PC-3 (cell line): ENCODE data around the gene DUSP22. TPM values are rescaled to one million over a fixed set of nuclear protein-coding genes. Genes with fewer than 3 reads are reported as not detected.

Experiments
- ATAC-seq: fragments of 200-7000 bp; cut with Tn5 transposase; 2 replicates; pipeline ENCODE4 v1.9.1; 2020; ENCODE audit warnings: mild to moderate bottlenecking, moderate library complexity
- BruUV-seq: library from RNA; stranded (reverse); fragments of 400-500 nt; replicated peaks from 2 replicates; lab custom pipeline; 2021; lab: Mats Ljungman, UMichigan
- CTCF ChIA-PET: fragments of 300-600 bp; sonication (Branson Sonifier 250); formaldehyde crosslinking; loops from one replicate; lab custom pipeline; 2022; ENCODE audit warnings: antibody characterized with exemption; lab: Charles Lee
- POLR2A ChIA-PET: fragments of 300-600 bp; sonication (Branson Sonifier 250); formaldehyde crosslinking; loops from one replicate; lab custom pipeline; 2022; ENCODE audit warnings: antibody characterized with exemption; ENCODE audit not compliant: unreplicated experiment; lab: Charles Lee
- DNase-seq: peaks from one replicate; pipeline ENCODE4 v3.0.0-alpha.2; 2015
- H2AFZ ChIP-seq: fragments of 300-600 bp; sonication (generic); 2 replicates; pipeline ENCODE4 v1.6.0; 2016; ENCODE audit warnings: antibody characterized with exemption, low read length
- H3F3A ChIP-seq: fragments of 300-600 bp; sonication (generic); one replicate; pipeline ENCODE4 v1.6.0; 2017; ENCODE audit warnings: antibody characterized with exemption, low read length, control low read depth, mild to moderate bottlenecking; ENCODE audit not compliant: unreplicated experiment
- H3K27ac ChIP-seq: fragments of 300-600 bp; sonication (generic); 2 replicates; pipeline ENCODE4 v1.5.1; 2016; ENCODE audit warnings: mild to moderate bottlenecking, low read length
- H3K27me3 ChIP-seq: fragments of 300-600 bp; sonication (generic); 2 replicates; pipeline ENCODE4 v1.6.1; 2016; ENCODE audit warnings: low read length, mixed read lengths
- H3K36me3 ChIP-seq: fragments of 300-600 bp; sonication (generic); 2 replicates; pipeline ENCODE4 v1.6.1; 2016; ENCODE audit warnings: low read depth, mixed run types, low read length, mixed read lengths
- H3K4me1 ChIP-seq: fragments of 300-600 bp; sonication (generic); 2 replicates; pipeline ENCODE4 v1.5.1; 2016; ENCODE audit warnings: low read length; ENCODE audit not compliant: insufficient read depth
- H3K4me2 ChIP-seq: fragments of 300-600 bp; sonication (generic); 2 replicates; pipeline ENCODE4 v1.6.0; 2016; ENCODE audit warnings: low read length
- H3K4me3 ChIP-seq: fragments of 300-600 bp; sonication (generic); 2 replicates; pipeline ENCODE4 v1.5.1; 2016; ENCODE audit warnings: mild to moderate bottlenecking, low read length, mixed read lengths
- H3K79me2 ChIP-seq: fragments of 300-600 bp; sonication (generic); 2 replicates; pipeline ENCODE4 v1.6.1; 2017; ENCODE audit warnings: low read length, mixed read lengths
- H3K9ac ChIP-seq: fragments of 300-600 bp; sonication (generic); 2 replicates; pipeline ENCODE4 v1.6.0; 2016; ENCODE audit warnings: mild to moderate bottlenecking, low read length
- H3K9me2 ChIP-seq: fragments of 300-600 bp; sonication (generic); replicated peaks from 2 replicates; pipeline ENCODE4 v1.6.1; 2016; ENCODE audit warnings: mixed run types, low read length, mixed read lengths
- H3K9me3 ChIP-seq: fragments of 300-600 bp; sonication (generic); 2 replicates; pipeline ENCODE4 v1.6.1; 2016; ENCODE audit warnings: low read length, mixed read lengths
- H4K20me1 ChIP-seq: fragments of 300-600 bp; sonication (generic); 2 replicates; pipeline ENCODE4 v1.6.1; 2016; ENCODE audit warnings: low read length, mixed read lengths
- CTCF ChIP-seq: fragments of 300-600 bp; sonication (generic); conservative IDR thresholded peaks from 2 replicates; pipeline ENCODE4 v1.5.1; 2017; ENCODE audit warnings: antibody characterized with exemption, low read depth, mild to moderate bottlenecking, low read length
- EZH2 ChIP-seq: fragments of 300-600 bp; sonication (generic); IDR thresholded peaks from one replicate; pipeline ENCODE4 v1.6.1; 2017; ENCODE audit warnings: antibody characterized with exemption, mild to moderate bottlenecking, low read length; ENCODE audit not compliant: unreplicated experiment
- EZH2phosphoT487 ChIP-seq: fragments of 300-600 bp; sonication (generic); IDR thresholded peaks from 2 replicates; pipeline ENCODE4 v1.6.1; 2018; ENCODE audit warnings: mild to moderate bottlenecking, antibody characterized with exemption, low read length, borderline replicate concordance
- intact Hi-C: fragments of 100-400 bp; cut with micrococcal nuclease; formaldehyde crosslinking; loops from 2 replicates; pipeline ENCODE4 v1.9.0; 2023
- total RNA-seq: library from RNA; depleted of rRNA; stranded (reverse); fragments of >200 nt; gene quantifications from 2 replicates; pipeline ENCODE4 v1.2.3, GENCODE V29; 2014

DUSP22 gene
- total RNA-seq, 1 experiment from 2014 or later, result 37.8 TPM

DNA sequence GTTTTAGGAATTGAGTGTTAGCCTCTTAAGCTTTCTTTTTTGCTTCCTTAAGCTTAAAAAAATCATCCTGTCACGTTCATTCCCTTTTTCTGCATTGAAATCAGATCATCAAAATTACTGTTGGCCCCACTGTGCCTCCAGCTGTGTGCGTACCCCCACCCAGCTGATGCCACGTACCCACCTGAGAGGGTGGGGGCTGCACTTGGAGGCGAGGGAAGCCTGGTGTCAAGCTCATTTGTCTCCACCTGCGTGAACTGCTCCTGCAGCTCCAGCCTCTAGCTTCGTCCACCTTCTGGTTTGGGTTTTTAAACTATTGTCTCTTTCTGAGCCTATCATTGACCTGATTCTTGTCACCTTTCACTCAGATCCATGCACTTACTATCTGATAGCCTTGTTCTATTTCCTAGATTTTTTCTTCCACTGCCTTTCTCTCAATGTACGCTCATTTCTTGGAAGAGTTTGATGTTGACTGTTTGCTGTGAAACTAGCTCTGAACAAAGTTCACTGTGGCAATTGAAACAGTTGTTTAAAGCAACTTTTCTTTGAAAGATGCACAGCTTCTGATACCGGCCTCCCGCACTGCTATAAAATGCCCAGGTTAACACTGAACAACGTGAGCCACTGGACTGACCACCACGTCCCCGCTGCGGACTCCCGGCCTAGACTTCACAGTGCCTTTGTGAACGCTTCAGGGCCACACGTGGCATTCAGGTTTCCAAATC lies 69.3 kb downstream of the DUSP22 start:
- Histone ChIP-seq H2AFZ (no peak overlapping the region), H3K27me3 (peaks cover 11% of the 10 kb centered on the region; the same call in 1 of the 2 replicates), H3K4me1 (no peaks in the 10 kb centered on the region), H3K27ac (no peak overlapping the region), H3K4me2 (no peak overlapping the region), H4K20me1 (no peaks in the 10 kb centered on the region), H3K4me3 (no peak overlapping the region), H3K79me2 (no peaks in the 10 kb centered on the region), H3K9ac (no peak overlapping the region), H3K9me2 (no peaks in the 10 kb centered on the region), H3K9me3 (no peaks in the 10 kb centered on the region), H3F3A (no peaks in the 10 kb centered on the region), H3K36me3 (no peaks in the 10 kb centered on the region)
- intact Hi-C loops, result no loop called here
- TF ChIP-seq EZH2phosphoT487, result no peak
- POLR2A ChIA-PET, result no interaction called here
- no TSS peak for BruUV-seq
- CTCF ChIA-PET, result no interaction called here
- ATAC-seq, result no peak
- no peak for DNase-seq

DNA sequence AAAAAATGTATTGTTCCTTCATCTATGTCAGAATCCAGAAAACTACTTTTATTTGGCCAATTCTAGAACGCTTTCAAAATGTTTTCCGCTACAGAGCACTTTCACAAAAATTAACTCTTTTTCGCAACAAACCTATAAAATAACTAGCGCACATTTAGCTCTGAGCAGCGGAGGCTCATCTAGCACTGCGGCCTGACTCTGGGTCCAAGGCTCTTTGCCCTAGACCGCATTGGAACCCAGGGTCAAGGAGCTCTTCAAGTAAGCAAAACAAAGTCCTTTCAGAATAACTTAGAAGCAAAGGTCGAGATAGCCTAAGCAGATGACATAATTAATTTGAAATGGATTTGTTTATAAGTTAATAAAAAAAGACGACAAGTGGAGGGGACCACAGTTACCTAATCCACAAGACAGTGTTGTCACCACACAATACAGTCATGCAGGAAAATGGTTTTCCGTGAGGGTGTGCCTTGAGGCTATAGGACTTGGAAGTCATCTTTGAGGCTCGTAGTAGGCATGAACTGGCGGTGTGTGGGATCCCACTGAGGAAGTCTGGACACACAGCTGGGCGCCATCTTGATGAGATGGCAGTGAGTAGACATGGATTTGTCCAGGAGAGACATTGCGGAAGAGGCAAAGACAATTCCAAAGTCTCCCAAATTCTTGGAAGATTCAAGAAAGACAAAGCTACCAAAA lies 70.1 kb downstream of the DUSP22 start:
- Histone ChIP-seq H3K4me1 (no peaks in the 10 kb centered on the region), H3K27ac (no peak overlapping the region), H3K36me3 (no peaks in the 10 kb centered on the region), H3K9me2 (no peaks in the 10 kb centered on the region), H3F3A (no peaks in the 10 kb centered on the region), H3K9me3 (no peaks in the 10 kb centered on the region), H3K4me2 (no peak overlapping the region), H4K20me1 (no peaks in the 10 kb centered on the region), H3K9ac (no peak overlapping the region), H3K79me2 (no peaks in the 10 kb centered on the region), H2AFZ (no peak overlapping the region), H3K27me3 (peaks cover 19% of the 10 kb centered on the region; the same call in 1 of the 2 replicates), H3K4me3 (no peak overlapping the region)
- ChIA-PET CTCF (no interaction called here), POLR2A (no interaction called here)
- TF ChIP-seq CTCF, result no peak
- TF ChIP-seq EZH2phosphoT487, result no peak
- TF ChIP-seq EZH2, result no peak
- ATAC-seq, result no peak
- intact Hi-C loops, result no loop called here
- BruUV-seq, result no TSS peak
- DNase-seq, result no peak

DNA sequence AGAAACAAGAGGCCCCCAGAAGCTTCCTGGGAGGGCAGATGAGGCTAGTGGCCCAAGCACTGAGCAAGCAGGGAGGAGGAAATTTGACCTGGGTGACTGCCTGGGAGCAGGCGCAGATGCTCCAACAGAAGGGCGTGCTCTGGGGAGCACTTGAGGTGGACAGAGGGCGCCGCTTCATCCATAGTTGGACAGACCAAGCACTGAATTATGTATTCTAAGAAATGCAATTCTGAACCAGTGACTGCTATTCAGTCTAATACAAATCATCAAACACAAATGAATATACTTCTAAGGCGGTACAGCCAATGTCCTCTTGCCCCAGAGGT lies 70.6 kb downstream of the DUSP22 start:
- Histone ChIP-seq H3K4me1 (no peaks in the 10 kb centered on the region), H3K4me2 (no peak overlapping the region), H2AFZ (no peak overlapping the region), H3K79me2 (no peaks in the 10 kb centered on the region), H3K9ac (no peak overlapping the region), H3F3A (no peaks in the 10 kb centered on the region), H3K27me3 (peaks cover 22% of the 10 kb centered on the region; the same call in 1 of the 2 replicates), H4K20me1 (no peaks in the 10 kb centered on the region), H3K36me3 (no peaks in the 10 kb centered on the region), H3K4me3 (no peak overlapping the region), H3K9me2 (no peaks in the 10 kb centered on the region), H3K27ac (no peak overlapping the region), H3K9me3 (no peaks in the 10 kb centered on the region)
- intact Hi-C loops, result no loop called here
- ATAC-seq (no peak), DNase-seq (no peak)
- TF ChIP-seq EZH2 (no peak), EZH2phosphoT487 (no peak), CTCF (no peak)
- POLR2A ChIA-PET, result no interaction called here
- BruUV-seq, result no TSS peak
- CTCF ChIA-PET, result no interaction called here
